HG03135 (cell line): ENCODE data around the gene AP4B1.
"Not testable (repeated sequence)": the region's sequence is repeated elsewhere in the genome, so short reads cannot be mapped to it uniquely, and the experiment has no call there.

ENCODE experiments used
- ATAC-seq: cut with Tn5 transposase; IDR thresholded peaks from one replicate; pipeline ENCODE4 v1.9.1; 2021; ENCODE audit warnings: mild to moderate bottlenecking, moderate library complexity; ENCODE audit not compliant: unreplicated experiment

The AP4B1 gene

DNA sequence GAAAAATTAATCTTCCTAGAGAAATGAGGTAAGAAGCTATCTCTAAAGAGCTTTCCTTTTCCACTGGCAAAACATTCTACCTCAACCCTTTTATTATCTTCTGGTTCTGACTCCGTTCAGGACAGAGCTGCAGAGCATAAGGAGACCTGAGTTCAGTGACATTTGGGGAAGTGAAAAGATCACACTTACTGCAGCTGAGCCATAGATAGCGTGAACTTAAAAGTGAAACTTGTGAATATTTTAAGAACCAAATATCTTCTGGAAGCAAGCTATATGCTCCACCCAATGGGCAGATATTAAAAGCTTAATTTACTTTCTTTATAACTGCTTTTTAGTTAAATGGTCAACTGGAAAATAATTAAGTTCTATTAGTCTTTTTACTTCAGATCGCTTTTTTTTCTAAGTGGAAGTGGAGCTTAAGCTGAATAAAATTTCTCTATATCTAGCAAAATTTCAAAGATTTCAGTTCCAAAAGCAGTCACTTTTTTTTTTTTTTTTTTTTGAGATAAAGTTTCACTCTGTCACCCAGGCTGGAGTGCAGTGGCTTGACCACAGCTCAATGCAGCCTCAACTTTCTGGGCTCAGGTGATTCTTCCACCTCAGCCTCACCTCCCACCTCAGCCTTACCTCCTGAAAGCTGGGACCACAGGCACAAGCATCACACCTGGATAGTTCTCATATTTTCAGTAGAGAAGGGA, 45.0 kb downstream of the AP4B1 start:
- ATAC-seq: peak; percentile 85

DNA sequence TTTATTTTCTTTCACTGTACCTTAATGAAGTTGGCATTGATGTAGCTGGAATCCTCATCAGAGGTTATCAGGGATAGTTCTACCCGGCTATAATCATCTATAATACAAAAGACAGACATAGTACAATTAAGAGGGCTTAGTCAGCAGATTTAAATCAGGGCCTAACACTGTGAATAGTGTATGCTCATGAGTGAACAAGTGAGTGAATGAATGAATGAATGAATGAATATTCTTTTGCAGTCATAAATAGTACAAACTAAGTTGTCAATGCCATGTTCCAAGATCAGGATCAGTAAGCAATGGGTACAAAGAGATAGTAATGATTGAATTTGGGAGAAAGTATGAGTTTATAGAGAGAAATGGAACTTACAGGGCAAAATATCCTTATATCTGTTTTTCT, 45.6 kb downstream of the AP4B1 start:
- no peak for ATAC-seq

DNA sequence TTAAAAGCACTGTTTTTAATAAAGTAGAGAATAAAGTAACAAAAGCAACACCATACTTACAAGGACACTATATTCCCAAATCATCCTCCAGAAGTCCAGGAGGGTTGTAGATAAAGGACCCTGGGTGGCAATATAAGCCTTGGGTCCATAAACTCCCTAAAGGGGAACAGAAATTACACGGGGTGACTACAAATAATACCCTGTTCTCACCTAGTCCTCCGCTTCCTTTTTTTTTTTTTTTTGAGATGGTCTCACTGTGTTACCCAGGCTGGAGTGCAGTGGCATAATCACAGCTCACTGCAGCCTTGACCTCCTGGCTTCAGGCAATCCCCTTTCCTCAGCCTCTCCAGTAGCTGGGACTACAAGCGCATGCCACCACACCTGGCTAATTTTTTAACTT, 46.2 kb downstream of the AP4B1 start:
- peak; percentile 38 for ATAC-seq

DNA sequence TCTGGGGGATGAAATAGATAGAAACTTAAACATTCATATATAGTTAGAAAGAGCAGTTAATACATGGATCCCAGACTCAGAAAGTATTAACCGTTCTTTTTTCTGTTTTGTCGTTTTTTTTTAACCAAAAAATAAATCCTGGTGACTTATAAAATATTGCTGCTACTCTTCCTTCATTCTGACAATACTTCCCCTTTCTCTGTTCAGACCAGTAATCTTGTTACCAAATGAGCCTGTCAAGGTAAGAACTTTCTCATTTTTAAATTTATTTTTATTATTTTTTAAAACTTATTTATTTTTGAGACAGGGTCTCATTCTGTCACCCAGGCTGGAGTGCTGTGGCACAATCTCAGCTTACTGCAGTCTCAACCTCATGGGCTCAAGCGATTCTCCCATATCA, 46.8 kb downstream of the AP4B1 start:
- no peak for ATAC-seq

DNA sequence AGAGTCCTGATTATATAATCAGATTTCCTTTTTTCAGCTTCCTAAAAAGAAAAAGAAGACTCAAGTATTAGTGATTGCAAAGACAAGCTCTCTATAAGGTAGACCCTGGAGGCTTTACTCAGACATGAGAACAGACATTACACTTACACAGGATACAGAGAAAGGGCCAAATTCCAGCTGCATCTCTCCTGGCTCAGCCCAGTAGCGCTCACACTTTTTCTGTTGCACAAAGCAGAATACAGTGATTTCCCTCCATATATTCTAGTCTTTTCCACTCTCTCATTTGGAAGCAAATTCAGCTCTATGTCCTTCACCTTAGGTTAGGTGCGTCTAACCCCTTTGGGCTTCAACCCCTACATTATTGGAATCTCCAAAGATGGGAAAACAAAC, 48.2 kb downstream of the AP4B1 start:
- ATAC-seq: no peak

DNA sequence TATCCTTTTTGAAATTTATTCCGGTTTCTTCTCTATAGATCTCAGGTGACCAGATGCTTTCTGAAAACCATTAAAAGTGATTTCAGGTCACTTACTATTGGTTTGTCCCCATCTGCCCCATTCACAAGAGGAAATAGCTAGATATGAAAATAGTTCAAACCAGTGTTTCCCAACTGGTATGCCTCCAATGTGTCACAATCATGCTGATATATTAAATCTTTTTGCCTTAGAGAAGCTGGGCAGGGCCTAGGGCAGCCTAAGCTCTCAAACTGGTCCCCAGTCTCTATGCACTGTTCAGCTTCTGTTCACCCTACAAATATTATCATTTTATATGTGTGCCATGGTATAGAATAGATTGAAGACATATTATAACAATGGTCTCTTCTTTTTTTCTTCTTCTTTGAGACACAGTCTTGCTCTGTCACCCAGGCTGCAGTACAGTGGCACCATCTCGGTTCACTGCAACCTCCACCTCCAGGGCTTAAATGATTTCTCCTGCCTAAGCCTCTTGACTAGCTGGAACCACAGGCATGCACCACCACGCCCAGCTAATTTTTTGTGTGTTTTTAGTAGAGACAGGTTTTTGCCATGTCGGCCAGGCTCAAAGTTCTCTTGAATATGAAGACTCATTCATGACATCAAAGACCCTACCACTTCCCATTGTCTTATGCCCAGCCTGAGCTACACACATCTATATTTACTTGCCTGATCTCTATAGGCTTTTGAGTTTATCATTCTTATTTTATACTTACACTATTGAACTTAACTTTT, 48.8 kb downstream of the AP4B1 start:
- no peak for ATAC-seq

DNA sequence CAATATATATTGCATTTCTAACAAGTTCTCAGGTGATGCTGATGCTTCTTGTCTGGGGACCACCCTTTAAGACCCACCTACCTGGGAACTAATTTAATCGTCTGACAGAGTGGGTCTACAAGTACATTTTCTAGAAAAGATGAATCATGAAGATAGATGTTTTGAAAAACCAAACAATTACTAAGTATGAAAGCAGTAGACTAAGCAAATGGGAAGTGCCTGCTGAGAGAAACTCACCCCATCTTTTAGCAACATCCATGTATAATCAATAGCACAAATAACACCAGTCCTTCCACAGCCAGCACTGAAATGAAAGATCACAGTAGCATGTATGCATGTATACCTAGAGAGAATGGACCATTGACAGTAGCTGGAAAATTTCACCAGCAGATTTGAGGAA, 50.4 kb downstream of the AP4B1 start:
- ATAC-seq: no peak

DNA sequence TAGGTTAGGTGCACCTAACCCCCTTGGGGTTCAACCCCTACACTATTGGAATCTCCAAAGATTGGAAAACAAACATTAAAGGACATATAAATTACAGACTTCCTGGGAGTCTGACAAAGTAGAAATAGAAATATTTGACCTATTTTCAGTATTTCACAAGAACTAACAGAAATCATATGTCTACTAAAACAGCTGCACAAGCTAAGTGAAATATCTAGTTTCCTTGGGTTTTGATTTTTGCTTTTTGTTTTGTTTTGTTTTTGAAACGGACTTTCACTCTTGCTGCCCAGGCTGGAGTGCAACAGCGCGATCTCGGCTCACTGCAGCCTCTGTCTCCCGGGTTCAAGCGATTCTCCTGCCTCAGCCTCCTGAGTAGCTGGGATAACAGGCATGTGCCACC, 51.9 kb downstream of the AP4B1 start:
- ATAC-seq: not testable (repeated sequence)

DNA sequence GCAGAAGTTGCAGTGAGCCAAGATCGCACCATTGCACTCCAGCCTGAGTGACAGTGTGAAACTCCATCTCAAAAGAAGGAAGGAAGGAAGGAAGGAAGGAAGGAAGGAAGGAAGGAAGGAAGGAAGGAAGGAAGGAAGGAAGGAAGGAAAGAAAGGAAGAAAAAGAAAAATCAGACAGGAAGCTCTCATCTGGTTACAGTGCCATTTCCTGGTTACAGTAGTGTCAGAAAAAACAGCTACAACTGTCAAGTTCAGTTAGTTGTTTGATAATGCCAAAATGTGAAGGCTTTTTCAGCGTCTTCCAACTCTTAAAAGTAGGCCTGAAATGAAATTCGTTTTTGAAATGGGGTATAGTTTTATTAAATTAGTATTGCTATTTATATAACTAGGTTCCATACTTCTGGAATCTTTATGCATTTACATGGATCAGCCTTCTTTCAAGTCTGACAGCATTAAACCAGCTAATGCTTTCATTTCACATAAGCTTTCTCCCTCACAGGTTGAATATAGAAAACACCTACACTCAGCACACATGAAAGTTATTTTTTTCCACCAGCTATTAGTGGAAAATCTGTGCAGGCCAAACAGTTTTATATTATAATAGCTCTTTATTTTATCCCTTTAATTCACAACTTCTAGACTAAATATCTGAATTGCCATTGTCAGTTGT, 54.3 kb downstream of the AP4B1 start:
- no peak for ATAC-seq

DNA sequence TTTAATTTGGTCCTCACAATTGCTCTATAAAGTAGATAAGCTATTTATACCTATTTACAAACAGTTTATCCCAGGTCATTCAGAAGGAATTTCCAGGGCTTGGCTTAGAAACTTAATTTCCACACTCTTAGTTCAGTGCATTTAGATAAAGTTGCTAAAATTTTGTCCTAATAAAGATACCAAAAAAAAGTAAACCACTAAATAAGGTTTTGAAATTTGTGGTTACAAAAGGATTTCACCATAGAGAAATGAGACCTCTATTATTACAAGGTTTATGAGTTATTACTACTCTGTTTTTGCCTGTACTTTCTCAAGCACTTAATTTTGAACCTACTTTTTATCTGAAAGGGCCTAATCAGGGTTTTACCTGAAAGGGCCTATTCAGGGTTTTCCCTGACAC, 55.5 kb downstream of the AP4B1 start:
- no peak for ATAC-seq

DNA sequence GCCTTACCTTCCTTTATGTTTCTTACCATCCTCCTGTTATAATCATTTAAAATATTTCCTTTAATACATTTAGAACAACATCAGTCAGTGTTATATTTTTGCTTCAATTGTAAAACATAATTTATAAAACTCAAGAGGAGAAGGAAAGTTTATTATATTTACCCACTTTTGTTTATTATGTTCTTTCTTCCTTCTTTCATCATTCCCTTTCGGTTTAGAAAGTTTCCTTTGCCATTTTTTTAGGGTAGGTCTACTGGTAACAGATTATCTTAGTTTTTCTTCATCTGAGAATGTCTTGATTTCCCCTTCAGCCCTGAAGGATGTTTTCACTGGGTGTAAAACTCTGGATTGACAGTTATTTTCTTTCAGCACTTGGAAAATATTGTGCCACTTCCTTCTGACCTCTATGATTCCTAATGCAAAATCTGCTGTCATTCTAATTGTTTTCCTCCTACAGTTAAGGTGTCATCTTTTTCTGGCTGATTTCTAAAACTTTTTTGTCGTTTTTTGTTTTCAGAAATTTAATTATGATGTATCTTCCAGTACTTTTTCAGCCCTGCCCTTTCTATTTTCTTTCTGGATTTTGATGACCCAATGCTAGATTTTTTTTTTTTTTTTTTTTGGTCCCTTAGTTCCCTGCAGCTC, 58.1 kb downstream of the AP4B1 start:
- no peak for ATAC-seq
